GM19372 (cell line): ENCODE measurements around the gene CHGA.

Experiments used
- ATAC-seq: cut with Tn5 transposase; IDR thresholded peaks from one replicate; pipeline ENCODE4 v1.9.1; 2021; ENCODE audit warnings: mild to moderate bottlenecking, low read depth, moderate library complexity; ENCODE audit not compliant: unreplicated experiment

The CHGA gene

GRCh38 chr14:92902726-92903125 lies 20.2 kb upstream of the CHGA start:
- no peak for ATAC-seq

GRCh38 chr14:92903359-92903758 lies 19.6 kb upstream of the CHGA start:
- ATAC-seq: no peak

GRCh38 chr14:92905667-92906066 lies 17.3 kb upstream of the CHGA start:
- no peak for ATAC-seq

- ATAC-seq: no peak
Measured at GRCh38 chr14:92906420-92906819, 16.5 kb upstream of the CHGA start.

GRCh38 chr14:92906823-92907222 lies 16.1 kb upstream of the CHGA start:
- ATAC-seq: no peak

GRCh38 chr14:92907316-92907911 lies 15.5 kb upstream of the CHGA start:
- ATAC-seq: no peak

- no peak for ATAC-seq
Measured at GRCh38 chr14:92914087-92914656, 8.8 kb upstream of the CHGA start.

GRCh38 chr14:92916201-92916600 lies 6.7 kb upstream of the CHGA start:
- no peak for ATAC-seq

GRCh38 chr14:92917041-92917940 lies 5.7 kb upstream of the CHGA start:
- no peak for ATAC-seq

GRCh38 chr14:92917956-92918355 lies 5.0 kb upstream of the CHGA start:
- ATAC-seq: no peak

- ATAC-seq: no peak
Measured at GRCh38 chr14:92920001-92920400, 2.9 kb upstream of the CHGA start.

GRCh38 chr14:92922155-92922735 lies 705 bp upstream of the CHGA start:
- ATAC-seq: no peak

GRCh38 chr14:92923744-92924103 lies 774 bp downstream of the CHGA start:
- no peak for ATAC-seq

GRCh38 chr14:92924247-92924646 lies 1.3 kb downstream of the CHGA start:
- ATAC-seq: no peak

GRCh38 chr14:92925446-92925845 lies 2.5 kb downstream of the CHGA start:
- no peak for ATAC-seq

GRCh38 chr14:92926180-92926845 lies 3.4 kb downstream of the CHGA start:
- no peak for ATAC-seq

- no peak for ATAC-seq
Measured at GRCh38 chr14:92926931-92927330, 4.0 kb downstream of the CHGA start.

GRCh38 chr14:92927349-92928257 lies 4.7 kb downstream of the CHGA start:
- no peak for ATAC-seq

- no peak for ATAC-seq
Measured at GRCh38 chr14:92928258-92928629, 5.3 kb downstream of the CHGA start.
